ENCODE measurements around the gene AGBL3. TPM values are rescaled to one million over a fixed set of nuclear protein-coding genes. Genes with fewer than 3 reads are reported as not detected.

Gene AGBL3
- polyA plus RNA-seq (2013), result 2.5 TPM

DNA sequence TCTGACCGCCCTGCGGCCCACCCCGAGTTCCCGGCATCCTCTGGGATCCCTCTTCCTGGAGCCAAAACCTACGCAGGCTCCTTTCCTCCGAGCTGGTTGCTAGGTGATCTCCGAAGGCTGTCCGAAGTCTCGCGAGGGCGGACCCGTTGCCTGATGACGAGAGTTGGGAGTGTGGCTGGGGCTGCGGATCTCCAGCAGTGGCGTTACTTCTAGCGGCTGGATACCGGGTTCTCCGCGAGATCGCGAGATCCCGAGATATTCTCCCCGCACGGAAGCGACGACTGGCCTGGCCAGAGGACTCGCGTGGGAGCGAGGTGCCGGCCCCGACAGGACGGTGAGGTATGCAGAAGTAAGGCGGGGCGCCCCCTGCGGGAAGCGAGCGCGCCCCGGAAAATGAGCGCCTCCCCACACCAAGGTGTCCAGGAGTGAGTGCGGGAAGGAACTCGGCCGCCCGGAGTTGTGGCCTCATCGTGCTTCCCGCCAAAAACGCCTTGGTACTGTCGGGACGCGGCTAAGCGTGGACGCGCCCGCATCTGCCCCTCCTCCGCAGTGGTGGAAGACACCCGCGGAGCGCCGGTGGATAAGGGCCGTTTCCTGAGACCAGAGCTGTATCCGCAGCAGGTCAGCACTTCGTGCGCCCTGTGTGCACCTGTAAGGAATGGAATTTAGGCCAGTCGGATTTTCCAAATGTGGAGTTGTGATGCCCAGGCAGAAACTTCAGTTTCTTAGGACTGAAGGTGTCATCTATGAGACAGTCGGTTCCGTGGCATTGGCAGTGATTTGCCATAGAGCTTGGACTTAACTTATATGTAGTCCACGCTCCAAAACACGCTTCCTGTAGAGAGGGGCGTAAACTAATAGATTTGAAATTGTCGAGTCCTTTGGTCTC, at the start of gene AGBL3:
AGBL3 (plus strand) TSS at position 146 of the 889 bp plus-strand sequence. CDS start 1,426 bp downstream, outside the sequence.
- Histone ChIP-seq H3K27me3 (replicated peaks in 2 of 5; ENCODE audit: control insufficient read depth in 4 of 5, insufficient read depth in 5 of 5, low read length in 4 of 5) (no peaks in the 10 kb centered on the region), H3K36me3 (ENCODE audit: control insufficient read depth in 4 of 4, insufficient read depth in 4 of 4, low read length in 3 of 4) (peaks cover 0 to 8% (median 4%) of the 10 kb centered on the region in 4 experiments)
- CTCF ChIA-PET, result interaction anchor here (0.8 to 4.2 kb wide), 17 partner anchors 9 to 339 kb away, joined by 3 to 55 read pairs (median 4); partner anchors contain the start of genes CYREN and TMEM140

DNA sequence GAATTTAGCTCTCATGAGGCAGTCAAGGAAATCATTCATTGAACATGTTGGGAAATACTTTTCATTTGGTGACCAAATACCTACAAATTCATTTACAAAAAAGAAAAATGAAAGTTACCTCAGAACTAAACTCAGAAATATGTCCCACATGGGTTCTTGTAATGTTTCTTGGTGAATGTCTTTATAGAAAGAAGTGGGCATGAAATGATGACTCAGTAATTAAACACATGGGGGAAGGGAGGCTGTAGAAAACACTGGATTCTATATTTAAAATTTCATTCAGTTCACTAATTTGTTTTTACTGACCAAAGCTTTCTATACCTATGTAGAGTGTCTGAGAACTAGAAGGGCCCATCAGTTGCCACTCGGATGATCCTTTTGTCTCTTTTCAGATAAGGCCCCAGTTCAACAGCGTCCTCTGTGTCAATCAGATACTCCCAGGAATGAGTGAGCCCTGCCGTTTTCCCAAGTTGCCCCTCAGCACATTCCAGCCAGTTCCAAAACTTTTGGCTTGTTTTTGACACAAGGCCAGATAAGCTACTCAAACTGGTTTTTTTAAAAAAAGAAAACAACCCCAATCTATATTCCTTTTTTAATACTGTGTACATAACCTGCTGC, 49.3 kb upstream of the AGBL3 start:
- ChIA-PET POLR2A (no interaction called here), CTCF (interaction anchor here (0.6 to 1.2 kb wide), 2 partner anchors 247 to 1054 kb away, joined by 3 read pairs; no protein-coding TSS in a partner anchor)
- H3K4me3 ChIP-seq (ENCODE audit: control insufficient read depth in 1 of 7, extremely low read depth in 1 of 7, insufficient read depth in 4 of 7, low read depth in 2 of 7, low read length in 6 of 7), result no peak overlapping the region
- DNase-seq, result no peak
- H3K27me3 ChIP-seq (replicated peaks in 2 of 5; ENCODE audit: control insufficient read depth in 4 of 5, insufficient read depth in 5 of 5, low read length in 4 of 5), result no peaks in the 10 kb centered on the region
- no peaks in the 10 kb centered on the region for H3K36me3 ChIP-seq (ENCODE audit: control insufficient read depth in 4 of 4, insufficient read depth in 4 of 4, low read length in 3 of 4)
- WGBS (ENCODE audit: insufficient coverage), result 86% methylated on average over 3 of the region's 3 CpGs
- H3K27ac ChIP-seq (ENCODE audit: insufficient read depth in 1 of 2, low read depth in 1 of 2, low read length in 2 of 2, poor library complexity in 1 of 2, severe bottlenecking in 2 of 2), result no peak overlapping the region
- no peaks in the 10 kb centered on the region for H3K4me1 ChIP-seq (ENCODE audit: control extremely low read depth in 1 of 4, control insufficient read depth in 4 of 4, insufficient read depth in 4 of 4, low read length in 3 of 4)
- H3K9me3 ChIP-seq (ENCODE audit: control extremely low read depth in 1 of 5, control insufficient read depth in 4 of 5, insufficient read depth in 2 of 5, low read depth in 1 of 5, low read length in 4 of 5), result peaks cover 0 to 2% (median 0%) of the 10 kb centered on the region in 5 experiments

More for the DNA sequence above, at the start of gene AGBL3:
- peak; percentile 92 to 94 (median 94) for DNase-seq
- 0% methylated on average over 59 of the region's 70 CpGs for WGBS (ENCODE audit: insufficient coverage)
- Histone ChIP-seq H3K4me3 (ENCODE audit: control insufficient read depth in 1 of 7, extremely low read depth in 1 of 7, insufficient read depth in 4 of 7, low read depth in 2 of 7, low read length in 6 of 7) (peak within 1 kb of the TSS; percentile 85 to 99 (median 95)), H3K27ac (ENCODE audit: insufficient read depth in 1 of 2, low read depth in 1 of 2, low read length in 2 of 2, poor library complexity in 1 of 2, severe bottlenecking in 2 of 2) (peak within 1 kb of the TSS; percentile 87 to 95), H3K4me1 (ENCODE audit: control extremely low read depth in 1 of 4, control insufficient read depth in 4 of 4, insufficient read depth in 4 of 4, low read length in 3 of 4) (peaks cover 0 to 12% (median 2%) of the 10 kb centered on the region in 4 experiments), H3K9me3 (ENCODE audit: control extremely low read depth in 1 of 5, control insufficient read depth in 4 of 5, insufficient read depth in 2 of 5, low read depth in 1 of 5, low read length in 4 of 5) (no peaks in the 10 kb centered on the region)
- POLR2A ChIA-PET, result interaction anchor here (0.6 to 2.1 kb wide), 4 partner anchors 161 to 198 kb away, joined by 3 to 8 read pairs (median 4); partner anchors contain the start of gene TMEM140

DNA sequence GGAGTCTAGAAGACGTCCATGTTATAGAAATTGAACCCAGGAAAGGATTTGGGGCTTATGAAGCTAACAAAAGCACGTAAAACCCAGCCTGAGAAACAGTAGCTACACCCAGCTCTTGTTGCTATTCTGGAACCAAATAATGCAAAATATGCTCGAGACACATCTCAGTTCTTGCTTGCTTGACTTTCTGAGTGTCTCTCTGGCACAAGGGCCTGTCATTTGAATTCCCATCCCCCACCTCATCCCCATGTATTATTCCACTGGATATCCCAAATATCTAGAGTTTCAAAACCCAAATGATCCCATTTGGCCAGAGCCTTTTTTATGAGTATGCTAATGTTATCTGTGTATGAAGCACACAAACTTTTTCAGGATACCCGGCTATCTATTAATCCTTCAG, 48.2 kb upstream of the AGBL3 start:
- WGBS (ENCODE audit: insufficient coverage), result 100% methylated on average over 4 of the region's 4 CpGs
- no peaks in the 10 kb centered on the region for H3K27me3 ChIP-seq (replicated peaks in 2 of 5; ENCODE audit: control insufficient read depth in 4 of 5, insufficient read depth in 5 of 5, low read length in 4 of 5)
- H3K9me3 ChIP-seq (ENCODE audit: control extremely low read depth in 1 of 5, control insufficient read depth in 4 of 5, insufficient read depth in 2 of 5, low read depth in 1 of 5, low read length in 4 of 5), result no peaks in the 10 kb centered on the region
- H3K27ac ChIP-seq (ENCODE audit: insufficient read depth in 1 of 2, low read depth in 1 of 2, low read length in 2 of 2, poor library complexity in 1 of 2, severe bottlenecking in 2 of 2), result no peak overlapping the region
- ChIA-PET POLR2A (no interaction called here), CTCF (interaction anchor here (1.2 to 1.5 kb wide), 2 partner anchors 15 to 248 kb away, joined by 3 read pairs; no protein-coding TSS in a partner anchor)
- H3K4me1 ChIP-seq (ENCODE audit: control extremely low read depth in 1 of 4, control insufficient read depth in 4 of 4, insufficient read depth in 4 of 4, low read length in 3 of 4), result no peaks in the 10 kb centered on the region
- no peaks in the 10 kb centered on the region for H3K36me3 ChIP-seq (ENCODE audit: control insufficient read depth in 4 of 4, insufficient read depth in 4 of 4, low read length in 3 of 4)
- DNase-seq, result no peak
- H3K4me3 ChIP-seq (ENCODE audit: control insufficient read depth in 1 of 7, extremely low read depth in 1 of 7, insufficient read depth in 4 of 7, low read depth in 2 of 7, low read length in 6 of 7), result no peak overlapping the region

DNA sequence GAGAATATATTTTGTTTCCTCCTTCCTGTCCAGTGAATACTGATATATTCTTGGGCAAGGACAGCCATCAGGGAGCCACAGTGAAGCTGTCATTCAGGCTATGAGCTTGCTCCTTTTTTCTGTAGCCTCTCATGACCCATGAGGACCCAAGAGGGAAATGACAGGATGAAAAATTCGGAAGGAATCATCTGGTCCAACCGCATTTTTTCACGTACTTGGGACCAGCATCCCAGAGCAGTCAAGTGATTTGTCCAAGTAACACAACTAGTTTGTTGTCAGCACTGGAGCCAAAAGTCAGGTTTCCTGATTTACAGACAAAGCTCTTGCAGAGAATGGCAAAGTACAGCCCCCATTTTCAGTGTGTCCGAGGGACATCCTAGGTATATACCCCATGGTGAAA, 47.2 kb upstream of the AGBL3 start:
- H3K4me1 ChIP-seq (ENCODE audit: control extremely low read depth in 1 of 4, control insufficient read depth in 4 of 4, insufficient read depth in 4 of 4, low read length in 3 of 4), result no peaks in the 10 kb centered on the region
- WGBS (ENCODE audit: insufficient coverage), result 100% methylated on average over 3 of the region's 4 CpGs
- no peaks in the 10 kb centered on the region for H3K9me3 ChIP-seq (ENCODE audit: control extremely low read depth in 1 of 5, control insufficient read depth in 4 of 5, insufficient read depth in 2 of 5, low read depth in 1 of 5, low read length in 4 of 5)
- no peak overlapping the region for H3K27ac ChIP-seq (ENCODE audit: insufficient read depth in 1 of 2, low read depth in 1 of 2, low read length in 2 of 2, poor library complexity in 1 of 2, severe bottlenecking in 2 of 2)
- ChIA-PET CTCF (interaction anchor here (1.5 kb wide), 1 partner anchor 14 kb away, joined by 3 read pairs; no protein-coding TSS in a partner anchor), POLR2A (no interaction called here)
- no peak for DNase-seq
- no peak overlapping the region for H3K4me3 ChIP-seq (ENCODE audit: control insufficient read depth in 1 of 7, extremely low read depth in 1 of 7, insufficient read depth in 4 of 7, low read depth in 2 of 7, low read length in 6 of 7)
- H3K36me3 ChIP-seq (ENCODE audit: control insufficient read depth in 4 of 4, insufficient read depth in 4 of 4, low read length in 3 of 4), result no peaks in the 10 kb centered on the region
- no peaks in the 10 kb centered on the region for H3K27me3 ChIP-seq (replicated peaks in 2 of 5; ENCODE audit: control insufficient read depth in 4 of 5, insufficient read depth in 5 of 5, low read length in 4 of 5)

DNA sequence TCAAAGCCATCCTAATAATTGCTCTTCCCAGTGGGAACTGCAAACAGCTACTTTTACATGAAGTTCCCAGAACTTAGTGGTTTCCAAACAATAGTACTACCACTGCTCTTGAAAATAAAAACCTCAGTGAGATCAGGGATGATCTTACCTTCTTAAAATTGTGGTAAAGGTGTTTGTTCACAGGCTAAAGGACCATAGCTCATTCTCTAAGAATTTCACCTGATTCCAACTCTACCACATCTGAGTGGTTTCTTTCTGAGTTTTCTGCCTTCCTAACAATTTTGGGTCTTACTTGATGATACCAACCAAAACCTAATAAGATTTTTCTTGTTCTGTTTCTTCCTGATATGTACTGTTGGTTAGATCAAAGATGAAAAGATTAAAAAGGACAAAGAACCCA, 45.6 kb upstream of the AGBL3 start:
- Histone ChIP-seq H3K4me3 (ENCODE audit: control insufficient read depth in 1 of 7, extremely low read depth in 1 of 7, insufficient read depth in 4 of 7, low read depth in 2 of 7, low read length in 6 of 7) (no peak overlapping the region), H3K27me3 (replicated peaks in 2 of 5; ENCODE audit: control insufficient read depth in 4 of 5, insufficient read depth in 5 of 5, low read length in 4 of 5) (no peaks in the 10 kb centered on the region), H3K27ac (ENCODE audit: insufficient read depth in 1 of 2, low read depth in 1 of 2, low read length in 2 of 2, poor library complexity in 1 of 2, severe bottlenecking in 2 of 2) (no peak overlapping the region), H3K36me3 (ENCODE audit: control insufficient read depth in 4 of 4, insufficient read depth in 4 of 4, low read length in 3 of 4) (no peaks in the 10 kb centered on the region), H3K4me1 (ENCODE audit: control extremely low read depth in 1 of 4, control insufficient read depth in 4 of 4, insufficient read depth in 4 of 4, low read length in 3 of 4) (no peaks in the 10 kb centered on the region), H3K9me3 (ENCODE audit: control extremely low read depth in 1 of 5, control insufficient read depth in 4 of 5, insufficient read depth in 2 of 5, low read depth in 1 of 5, low read length in 4 of 5) (no peaks in the 10 kb centered on the region)
- ChIA-PET CTCF (interaction anchor here (0.9 to 1.1 kb wide), 3 partner anchors 31 to 46 kb away, joined by 3 to 4 read pairs (median 4); partner anchors contain the start of gene AGBL3), POLR2A (no interaction called here)
- DNase-seq, result no peak

DNA sequence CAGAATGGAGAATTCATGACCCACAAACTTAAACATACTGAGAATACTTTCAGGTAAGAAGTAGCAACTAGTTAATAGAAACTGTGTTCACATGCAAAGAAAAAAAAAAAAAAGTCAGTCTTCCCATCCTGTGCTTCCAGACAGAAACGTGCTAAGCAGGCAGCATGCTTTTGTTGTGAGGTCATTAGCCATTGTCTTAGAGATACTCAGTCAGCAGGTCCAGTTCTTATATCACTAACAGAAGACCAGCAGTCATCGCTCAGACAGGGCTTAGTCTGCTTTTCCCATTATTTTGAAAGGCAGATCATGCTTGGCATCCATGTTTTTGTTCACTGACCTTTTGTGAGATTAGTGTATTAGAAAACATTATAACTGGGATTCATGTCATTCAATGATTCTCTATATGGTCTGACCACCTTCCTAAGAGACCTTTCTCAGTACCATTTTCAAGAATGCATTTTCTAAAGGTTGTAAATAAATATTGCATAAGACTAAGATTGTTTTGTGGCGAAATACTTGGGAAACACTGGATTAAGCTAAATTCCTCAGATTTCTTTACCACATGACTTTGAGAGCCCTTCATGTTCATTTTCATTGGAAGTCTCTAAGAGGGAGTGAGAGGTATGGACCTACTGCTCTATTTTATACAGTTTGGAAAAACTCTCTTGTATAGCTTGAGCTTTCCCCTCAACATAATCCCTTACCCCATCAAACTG, 45.0 kb upstream of the AGBL3 start:
- DNase-seq, result no peak
- ChIA-PET CTCF (interaction anchor here (0.9 to 2.2 kb wide), 5 partner anchors 31 to 308 kb away, joined by 3 to 11 read pairs (median 4); partner anchors contain the start of gene AGBL3), POLR2A (no interaction called here)
- no peak overlapping the region for H3K4me3 ChIP-seq (ENCODE audit: control insufficient read depth in 1 of 7, extremely low read depth in 1 of 7, insufficient read depth in 4 of 7, low read depth in 2 of 7, low read length in 6 of 7)
- 89% methylated on average over 1 of the region's 3 CpGs for WGBS (ENCODE audit: insufficient coverage)
- H3K36me3 ChIP-seq (ENCODE audit: control insufficient read depth in 4 of 4, insufficient read depth in 4 of 4, low read length in 3 of 4), result no peaks in the 10 kb centered on the region
- H3K27ac ChIP-seq (ENCODE audit: insufficient read depth in 1 of 2, low read depth in 1 of 2, low read length in 2 of 2, poor library complexity in 1 of 2, severe bottlenecking in 2 of 2), result no peak overlapping the region
- no peaks in the 10 kb centered on the region for H3K27me3 ChIP-seq (replicated peaks in 2 of 5; ENCODE audit: control insufficient read depth in 4 of 5, insufficient read depth in 5 of 5, low read length in 4 of 5)
- H3K9me3 ChIP-seq (ENCODE audit: control extremely low read depth in 1 of 5, control insufficient read depth in 4 of 5, insufficient read depth in 2 of 5, low read depth in 1 of 5, low read length in 4 of 5), result no peaks in the 10 kb centered on the region
- H3K4me1 ChIP-seq (ENCODE audit: control extremely low read depth in 1 of 4, control insufficient read depth in 4 of 4, insufficient read depth in 4 of 4, low read length in 3 of 4), result no peaks in the 10 kb centered on the region
